ENCODE measurements around the gene LRP1. TPM values are rescaled to one million over a fixed set of nuclear protein-coding genes. Genes with fewer than 3 reads are reported as not detected.

The LRP1 gene
- total RNA-seq, 1 donor from 2014 or later, result 61.0 TPM

DNA sequence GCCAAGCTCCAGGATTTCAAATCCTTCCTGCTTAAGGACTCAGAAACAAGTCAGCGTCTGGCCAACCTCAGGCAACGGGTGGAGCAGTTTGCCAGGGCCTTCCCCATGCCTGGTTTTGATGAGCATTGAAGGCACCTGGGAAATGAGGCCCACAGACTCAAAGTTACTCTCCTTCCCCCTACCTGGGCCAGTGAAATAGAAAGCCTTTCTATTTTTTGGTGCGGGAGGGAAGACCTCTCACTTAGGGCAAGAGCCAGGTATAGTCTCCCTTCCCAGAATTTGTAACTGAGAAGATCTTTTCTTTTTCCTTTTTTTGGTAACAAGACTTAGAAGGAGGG, 105.9 kb downstream of the LRP1 start:
- H3K4me1 ChIP-seq, result peaks cover 65% of the 10 kb centered on the region
- peaks cover 38% of the 10 kb centered on the region for H3K36me3 ChIP-seq
- peak overlapping the region; percentile 69 for H3K4me3 ChIP-seq
- DNase-seq, result no peak
- intact Hi-C loops (cut with micrococcal nuclease), result no loop called here
- peaks cover 45% of the 10 kb centered on the region for H3K27me3 ChIP-seq (ENCODE audit: low read depth)
- peak overlapping the region; percentile 83 for H3K27ac ChIP-seq (replicated peaks)
- no peak for TF ChIP-seq CTCF (IDR thresholded peaks at IDR 0.05; ENCODE audit: borderline replicate concordance)
- no peaks in the 10 kb centered on the region for H3K9me3 ChIP-seq (replicated peaks)

DNA sequence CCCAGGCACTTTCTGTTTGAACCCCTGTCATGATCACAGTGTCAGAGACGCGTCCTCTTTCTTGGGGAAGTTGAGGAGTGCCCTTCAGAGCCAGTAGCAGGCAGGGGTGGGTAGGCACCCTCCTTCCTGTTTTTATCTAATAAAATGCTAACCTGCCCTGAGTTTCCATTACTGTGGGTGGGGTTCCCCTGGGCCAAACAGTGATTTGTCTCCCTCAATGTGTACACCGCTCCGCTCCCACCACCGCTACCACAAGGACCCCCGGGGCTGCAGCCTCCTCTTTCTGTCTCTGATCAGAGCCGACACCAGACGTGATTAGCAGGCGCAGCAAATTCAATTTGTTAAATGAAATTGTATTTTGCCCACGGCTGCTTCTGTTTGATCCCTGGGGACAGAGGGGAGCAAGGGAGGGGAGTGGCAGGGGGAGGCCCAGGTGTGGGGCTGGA, 106.3 kb downstream of the LRP1 start:
- peaks cover 49% of the 10 kb centered on the region for H3K27me3 ChIP-seq (ENCODE audit: low read depth)
- peak overlapping the region; percentile 83 for H3K27ac ChIP-seq (replicated peaks)
- peaks cover 67% of the 10 kb centered on the region for H3K4me1 ChIP-seq
- intact Hi-C loops (cut with micrococcal nuclease), result no loop called here
- no peaks in the 10 kb centered on the region for H3K9me3 ChIP-seq (replicated peaks)
- peak overlapping the region; percentile 69 for H3K4me3 ChIP-seq
- H3K36me3 ChIP-seq, result peaks cover 38% of the 10 kb centered on the region
- DNase-seq, result no peak
- no peak for TF ChIP-seq CTCF (IDR thresholded peaks at IDR 0.05; ENCODE audit: borderline replicate concordance)

GRCh38 chr12:57235017-57235727, 106.9 kb downstream of the LRP1 start:
- TF ChIP-seq CTCF (IDR thresholded peaks at IDR 0.05; ENCODE audit: borderline replicate concordance), result no peak
- Histone ChIP-seq H3K4me1 (peaks cover 67% of the 10 kb centered on the region), H3K36me3 (peaks cover 38% of the 10 kb centered on the region), H3K9me3 (replicated peaks) (no peaks in the 10 kb centered on the region), H3K27me3 (ENCODE audit: low read depth) (peaks cover 55% of the 10 kb centered on the region), H3K4me3 (peak overlapping the region; percentile 69), H3K27ac (replicated peaks) (peak overlapping the region; percentile 83)
- intact Hi-C loops (cut with micrococcal nuclease), result no loop called here
- peak; percentile 77 for DNase-seq

GRCh38 chr12:57235728-57236131, 107.4 kb downstream of the LRP1 start:
- H3K27ac ChIP-seq (replicated peaks), result peak overlapping the region; percentile 83
- DNase-seq, result no peak
- peak overlapping the region; percentile 69 for H3K4me3 ChIP-seq
- peaks cover 38% of the 10 kb centered on the region for H3K36me3 ChIP-seq
- H3K27me3 ChIP-seq (ENCODE audit: low read depth), result peaks cover 60% of the 10 kb centered on the region
- intact Hi-C loops (cut with micrococcal nuclease), result no loop called here
- TF ChIP-seq CTCF (IDR thresholded peaks at IDR 0.05; ENCODE audit: borderline replicate concordance), result no peak
- peaks cover 67% of the 10 kb centered on the region for H3K4me1 ChIP-seq
- H3K9me3 ChIP-seq (replicated peaks), result no peaks in the 10 kb centered on the region

- Histone ChIP-seq H3K27ac (replicated peaks) (peak overlapping the region; percentile 83), H3K4me1 (peaks cover 67% of the 10 kb centered on the region), H3K36me3 (peaks cover 37% of the 10 kb centered on the region), H3K9me3 (replicated peaks) (no peaks in the 10 kb centered on the region), H3K4me3 (peak overlapping the region; percentile 69), H3K27me3 (ENCODE audit: low read depth) (peaks cover 67% of the 10 kb centered on the region)
- DNase-seq, result no peak
- intact Hi-C loops (cut with micrococcal nuclease), result no loop called here
- no peak for TF ChIP-seq CTCF (IDR thresholded peaks at IDR 0.05; ENCODE audit: borderline replicate concordance)
Observed at GRCh38 chr12:57236201-57236924, 108.1 kb downstream of the LRP1 start.
